GM23248 (cell line): ENCODE results near the gene MROH2B. TPM values are rescaled to one million over a fixed set of nuclear protein-coding genes. Genes with fewer than 3 reads are reported as not detected.

Experiments
- DNase-seq: peaks from one replicate; pipeline ENCODE4 v3.0.0-alpha.2; 2015
- H2AFZ ChIP-seq: fragments of 200-600 bp; sonication (generic); 2 replicates; pipeline ENCODE4 v1.6.1; 2016; ENCODE audit warnings: antibody characterized with exemption
- H3F3A ChIP-seq: fragments of 200-600 bp; sonication (generic); 2 replicates; pipeline ENCODE4 v1.6.1; 2016; ENCODE audit warnings: mild to moderate bottlenecking, antibody characterized with exemption, mixed run types; ENCODE audit not compliant: insufficient read depth
- H3K27ac ChIP-seq: fragments of 200-600 bp; sonication (generic); 2 replicates; pipeline ENCODE4 v1.5.1; 2016; ENCODE audit warnings: mild to moderate bottlenecking
- H3K27me3 ChIP-seq: fragments of 200-600 bp; sonication (generic); replicated peaks from 2 replicates; pipeline ENCODE4 v1.6.1; 2016; ENCODE audit warnings: mild to moderate bottlenecking; ENCODE audit not compliant: insufficient read depth
- H3K36me3 ChIP-seq: fragments of 200-600 bp; sonication (generic); 2 replicates; pipeline ENCODE4 v1.6.1; 2016; ENCODE audit warnings: low read depth, mild to moderate bottlenecking
- H3K4me1 ChIP-seq: fragments of 200-600 bp; sonication (generic); 2 replicates; pipeline ENCODE4 v1.6.1; 2016; ENCODE audit warnings: mild to moderate bottlenecking; ENCODE audit not compliant: insufficient read depth
- H3K4me2 ChIP-seq: fragments of 200-600 bp; sonication (generic); one replicate; pipeline ENCODE4 v1.6.1; 2016; ENCODE audit warnings: mild to moderate bottlenecking; ENCODE audit not compliant: unreplicated experiment
- H3K4me3 ChIP-seq: fragments of 200-600 bp; sonication (generic); 2 replicates; pipeline ENCODE4 v1.5.1; 2016; ENCODE audit warnings: mild to moderate bottlenecking
- H3K79me2 ChIP-seq: fragments of 200-600 bp; sonication (generic); 2 replicates; pipeline ENCODE4 v1.6.1; 2016; ENCODE audit warnings: mild to moderate bottlenecking; ENCODE audit not compliant: insufficient read depth
- H3K9ac ChIP-seq: fragments of 200-600 bp; sonication (generic); 2 replicates; pipeline ENCODE4 v1.6.1; 2016; ENCODE audit warnings: mild to moderate bottlenecking
- H3K9me2 ChIP-seq: fragments of 200-600 bp; sonication (generic); 2 replicates; pipeline ENCODE4 v1.6.1; 2016; ENCODE audit warnings: mixed run types, mild to moderate bottlenecking, moderate library complexity; ENCODE audit not compliant: insufficient read depth
- H3K9me3 ChIP-seq: fragments of 200-600 bp; sonication (generic); one replicate; pipeline ENCODE4 v1.6.1; 2017; ENCODE audit warnings: low read depth
- H4K20me1 ChIP-seq: fragments of 200-600 bp; sonication (generic); 2 replicates; pipeline ENCODE4 v1.6.0; 2016; ENCODE audit not compliant: insufficient read depth
- EZH2 ChIP-seq: fragments of 200-600 bp; sonication (generic); IDR thresholded peaks from 2 replicates; pipeline ENCODE4 v1.6.1; 2018; ENCODE audit warnings: antibody characterized with exemption, mild to moderate bottlenecking; ENCODE audit not compliant: insufficient read depth, poor library complexity, severe bottlenecking
- EZH2phosphoT487 ChIP-seq: fragments of 200-600 bp; sonication (generic); IDR thresholded peaks from 2 replicates; pipeline ENCODE4 v1.6.1; 2018; ENCODE audit warnings: antibody characterized with exemption, moderate library complexity, mild to moderate bottlenecking, low read depth; ENCODE audit not compliant: insufficient read depth
- WGBS, 2 experiments: methylation state at CpG; one replicate each; pipeline ENCODE4 v1.1.6; 2015 to 2017; ENCODE audit warnings: low lambda C conversion rate in 2 of 2, low coverage in 1 of 2; ENCODE audit errors: missing lambda C conversion rate in 2 of 2; 5-methylcytosine and 5-hydroxymethylcytosine counted together
- in situ Hi-C: fragments of 300-500 bp; cut with MboI; formaldehyde crosslinking; loops from 2 replicates; pipeline ENCODE4 v1.15.0; 2020
- polyA plus RNA-seq: library from polyadenylated mRNA; unstranded; fragments of >200 nt; fragmentation: Nextera tagmentation; extraction: Ambion mirVana; gene quantifications from 2 replicates; pipeline ENCODE4 v1.2.1, GENCODE V29; 2016
- total RNA-seq: library from RNA; depleted of rRNA; stranded (reverse); fragments of >200 nt; shearing (Covaris generic); gene quantifications from 2 replicates; pipeline ENCODE4 v1.2.3, GENCODE V29; 2014

MROH2B gene
- total and polyA plus RNA-seq, 2 experiments from 2014 or later: not detected

GRCh38 chr5:41012318-41012717 is 58.8 kb downstream of the MROH2B start:
- Histone ChIP-seq H3K9me2 (no peaks in the 10 kb centered on the region), H3K9me3 (no peaks in the 10 kb centered on the region), H3K9ac (no peak overlapping the region), H4K20me1 (no peaks in the 10 kb centered on the region), H3K4me3 (no peak overlapping the region), H3K27ac (no peak overlapping the region), H3K79me2 (no peaks in the 10 kb centered on the region), H3K27me3 (no peaks in the 10 kb centered on the region), H3K36me3 (no peaks in the 10 kb centered on the region), H3K4me2 (no peak overlapping the region), H3K4me1 (no peaks in the 10 kb centered on the region), H3F3A (no peaks in the 10 kb centered on the region), H2AFZ (no peak overlapping the region)
- DNase-seq: no peak
- in situ Hi-C loops: no loop called here
- WGBS, 2 experiments: 5 to 22% methylated on average over 4 of the region's 4 CpGs
- TF ChIP-seq EZH2: no peak
- no peak for TF ChIP-seq EZH2phosphoT487

GRCh38 chr5:41010572-41010971 is 60.6 kb downstream of the MROH2B start:
- in situ Hi-C loops: no loop called here
- Histone ChIP-seq H3K4me2 (no peak overlapping the region), H3K9ac (no peak overlapping the region), H2AFZ (no peak overlapping the region), H3K79me2 (no peaks in the 10 kb centered on the region), H3K9me3 (no peaks in the 10 kb centered on the region), H3K4me3 (no peak overlapping the region), H3K27me3 (no peaks in the 10 kb centered on the region), H3K4me1 (no peaks in the 10 kb centered on the region), H3F3A (no peaks in the 10 kb centered on the region), H3K27ac (no peak overlapping the region), H3K36me3 (no peaks in the 10 kb centered on the region), H4K20me1 (no peaks in the 10 kb centered on the region), H3K9me2 (no peaks in the 10 kb centered on the region)
- 65 to 66% methylated on average over 6 of the region's 6 CpGs for WGBS, 2 experiments
- no peak for DNase-seq
- TF ChIP-seq EZH2 (no peak), EZH2phosphoT487 (no peak)

- no peaks in the 10 kb centered on the region for H4K20me1 ChIP-seq
- WGBS, 2 experiments: 41 to 55% methylated on average over 4 of the region's 4 CpGs
- peak; percentile 16 for DNase-seq
- no peaks in the 10 kb centered on the region for H3K9me3 ChIP-seq
- no peaks in the 10 kb centered on the region for H3F3A ChIP-seq
- H3K27me3 ChIP-seq: no peaks in the 10 kb centered on the region
- no peak overlapping the region for H3K9ac ChIP-seq
- no peak overlapping the region for H3K27ac ChIP-seq
- no peaks in the 10 kb centered on the region for H3K79me2 ChIP-seq
- in situ Hi-C loops: no loop called here
- no peak overlapping the region for H2AFZ ChIP-seq
- H3K36me3 ChIP-seq: no peaks in the 10 kb centered on the region
- no peaks in the 10 kb centered on the region for H3K4me1 ChIP-seq
- no peak for TF ChIP-seq EZH2phosphoT487
- no peak for TF ChIP-seq EZH2
- no peaks in the 10 kb centered on the region for H3K9me2 ChIP-seq
- H3K4me2 ChIP-seq: no peak overlapping the region
- H3K4me3 ChIP-seq: no peak overlapping the region
Measured at GRCh38 chr5:41009232-41009631, 61.9 kb downstream of the MROH2B start.

GRCh38 chr5:41004931-41005330 is 66.2 kb downstream of the MROH2B start:
- WGBS, 2 experiments: 39% methylated on average over 7 of the region's 7 CpGs
- in situ Hi-C loops: no loop called here
- H2AFZ ChIP-seq: no peak overlapping the region
- no peak overlapping the region for H3K9ac ChIP-seq
- H3K79me2 ChIP-seq: no peaks in the 10 kb centered on the region
- no peak for TF ChIP-seq EZH2
- no peak for TF ChIP-seq EZH2phosphoT487
- no peaks in the 10 kb centered on the region for H3K36me3 ChIP-seq
- H3K4me2 ChIP-seq: no peak overlapping the region
- no peaks in the 10 kb centered on the region for H3K4me1 ChIP-seq
- H3K27me3 ChIP-seq: no peaks in the 10 kb centered on the region
- H4K20me1 ChIP-seq: no peaks in the 10 kb centered on the region
- DNase-seq: no peak
- no peaks in the 10 kb centered on the region for H3F3A ChIP-seq
- no peaks in the 10 kb centered on the region for H3K9me2 ChIP-seq
- H3K9me3 ChIP-seq: no peaks in the 10 kb centered on the region
- no peak overlapping the region for H3K4me3 ChIP-seq
- no peak overlapping the region for H3K27ac ChIP-seq
